T47D (cell line): ENCODE data around the gene MTHFD1L.

Experiments
- DNase-seq, 2 experiments: peaks; one replicate each; pipeline versions ENCODE4 v3.0.0 to v3.0.0-alpha.2; 2011 to 2012; ENCODE audit warnings: low read depth in 1 of 2, low spot score in 1 of 2
- JUND ChIP-seq: IDR thresholded peaks from 2 replicates; pipeline ENCODE4 v1.6.1; 2012; ENCODE audit warnings: low read depth
- in situ Hi-C: cut with HindIII; loops from 2 replicates; pipeline ENCODE4 v1.10.0; 2016; ENCODE audit warnings: low sequenced_read_pairs, low pct_unique_long_range_greater_than_20kb

The MTHFD1L gene

GRCh38 chr6:151128763-151129370, 263.4 kb downstream of the MTHFD1L start:
- no peak for DNase-seq
- in situ Hi-C loops: no loop called here

GRCh38 chr6:151130329-151130728, 264.8 kb downstream of the MTHFD1L start:
- in situ Hi-C loops: no loop called here
- no peak for DNase-seq
- TF ChIP-seq JUND: no peak

More at GRCh38 chr6:151128763-151129370, 263.4 kb downstream of the MTHFD1L start:
- TF ChIP-seq JUND: no peak

- in situ Hi-C loops: no loop called here
- no peak for TF ChIP-seq JUND
- no peak for DNase-seq
These were observed 266.0 kb downstream of the MTHFD1L start for GRCh38 chr6:151131324-151132007.

GRCh38 chr6:151136141-151136755, 270.7 kb downstream of the MTHFD1L start:
- no peak for TF ChIP-seq JUND
- no peak for DNase-seq
- in situ Hi-C loops: no loop called here

GRCh38 chr6:151137542-151137941, 272.0 kb downstream of the MTHFD1L start:
- no peak for DNase-seq
- TF ChIP-seq JUND: no peak
- in situ Hi-C loops: no loop called here

GRCh38 chr6:151139524-151139923, 274.0 kb downstream of the MTHFD1L start:
- no peak for DNase-seq
- no peak for TF ChIP-seq JUND
- in situ Hi-C loops: no loop called here

GRCh38 chr6:151140767-151141166, 275.3 kb downstream of the MTHFD1L start:
- in situ Hi-C loops: no loop called here
- no peak for DNase-seq
- TF ChIP-seq JUND: no peak

- in situ Hi-C loops: no loop called here
These were observed 276.2 kb downstream of the MTHFD1L start for GRCh38 chr6:151141685-151142084.

GRCh38 chr6:151142676-151143075, 277.2 kb downstream of the MTHFD1L start:
- in situ Hi-C loops: no loop called here

More at GRCh38 chr6:151141685-151142084, 276.2 kb downstream of the MTHFD1L start:
- no peak for DNase-seq
- TF ChIP-seq JUND: no peak

GRCh38 chr6:151143337-151143736, 277.8 kb downstream of the MTHFD1L start:
- in situ Hi-C loops: no loop called here

More at GRCh38 chr6:151142676-151143075, 277.2 kb downstream of the MTHFD1L start:
- no peak for TF ChIP-seq JUND
- DNase-seq: no peak

GRCh38 chr6:151143806-151144205, 278.3 kb downstream of the MTHFD1L start:
- DNase-seq: no peak
- in situ Hi-C loops: no loop called here
- TF ChIP-seq JUND: no peak

More at GRCh38 chr6:151143337-151143736, 277.8 kb downstream of the MTHFD1L start:
- no peak for DNase-seq
- no peak for TF ChIP-seq JUND

GRCh38 chr6:151147118-151147832, 281.8 kb downstream of the MTHFD1L start:
- no peak for TF ChIP-seq JUND
- no peak for DNase-seq
- in situ Hi-C loops: no loop called here
